Nephron progenitor cell (in vitro differentiated cells): ENCODE data around the gene TBATA.
A peak's percentile ranks its signal among the peaks of the same experiment; 100 is the strongest.

Experiments used
- DNase-seq: peaks from one replicate; pipeline ENCODE4 v3.0.0; 2021
- H3K27ac Mint-ChIP-seq: 2 replicates; pipeline ENCODE4 v1.8.0; 2021; ENCODE audit warnings: mild to moderate bottlenecking, moderate library complexity, mixed read lengths
- H3K27me3 Mint-ChIP-seq: 2 replicates; pipeline ENCODE4 v1.8.0; 2021; ENCODE audit warnings: mild to moderate bottlenecking, low read depth, mixed read lengths; ENCODE audit not compliant: poor library complexity
- H3K36me3 Mint-ChIP-seq: 2 replicates; pipeline ENCODE4 v1.8.0; 2021; ENCODE audit warnings: low read depth, mixed read lengths
- H3K4me1 Mint-ChIP-seq: 2 replicates; pipeline ENCODE4 v1.8.0; 2021; ENCODE audit warnings: mixed read lengths
- H3K4me3 Mint-ChIP-seq: 2 replicates; pipeline ENCODE4 v1.8.0; 2021; ENCODE audit warnings: mild to moderate bottlenecking, moderate library complexity, mixed read lengths
- H3K9me3 Mint-ChIP-seq: 2 replicates; pipeline ENCODE4 v1.8.0; 2021; ENCODE audit warnings: mild to moderate bottlenecking, moderate library complexity, mixed read lengths
- CTCF ChIP-seq: fragments of 200-600 bp; sonication (generic); IDR thresholded peaks from 2 replicates; pipeline ENCODE4 v1.5.0; 2021; ENCODE audit warnings: antibody characterized with exemption

TBATA gene

GRCh38 chr10:70832221-70832620, 47.0 kb upstream of the TBATA start:
- Mint-ChIP-seq H3K4me3 (no peak overlapping the region), H3K27me3 (no peaks in the 10 kb centered on the region), H3K9me3 (peaks cover under 1% of the 10 kb centered on the region), H3K4me1 (peaks cover 33% of the 10 kb centered on the region), H3K36me3 (peaks cover 45% of the 10 kb centered on the region), H3K27ac (no peak overlapping the region)
- TF ChIP-seq CTCF: no peak
- no peak for DNase-seq

- Mint-ChIP-seq H3K4me1 (peaks cover 33% of the 10 kb centered on the region), H3K36me3 (peaks cover 52% of the 10 kb centered on the region), H3K4me3 (no peak overlapping the region), H3K27me3 (no peaks in the 10 kb centered on the region), H3K27ac (no peak overlapping the region), H3K9me3 (no peaks in the 10 kb centered on the region)
- DNase-seq: no peak
- no peak for TF ChIP-seq CTCF
Observed at GRCh38 chr10:70830164-70830563, 45.0 kb upstream of the TBATA start.

GRCh38 chr10:70829543-70829942, 44.4 kb upstream of the TBATA start:
- DNase-seq: no peak
- Mint-ChIP-seq H3K27ac (peak overlapping the region; percentile 55), H3K4me3 (no peak overlapping the region), H3K36me3 (peaks cover 49% of the 10 kb centered on the region), H3K9me3 (no peaks in the 10 kb centered on the region), H3K4me1 (peaks cover 33% of the 10 kb centered on the region), H3K27me3 (no peaks in the 10 kb centered on the region)
- TF ChIP-seq CTCF: no peak

GRCh38 chr10:70828923-70829322, 43.7 kb upstream of the TBATA start:
- Mint-ChIP-seq H3K4me1 (peaks cover 32% of the 10 kb centered on the region), H3K4me3 (no peak overlapping the region), H3K27me3 (no peaks in the 10 kb centered on the region), H3K9me3 (no peaks in the 10 kb centered on the region), H3K36me3 (peaks cover 49% of the 10 kb centered on the region), H3K27ac (peak overlapping the region; percentile 91)
- DNase-seq: no peak
- no peak for TF ChIP-seq CTCF

- Mint-ChIP-seq H3K4me1 (peaks cover 20% of the 10 kb centered on the region), H3K27ac (no peak overlapping the region), H3K27me3 (no peaks in the 10 kb centered on the region), H3K4me3 (no peak overlapping the region), H3K9me3 (no peaks in the 10 kb centered on the region), H3K36me3 (peaks cover 52% of the 10 kb centered on the region)
- no peak for TF ChIP-seq CTCF
- no peak for DNase-seq
Observed at GRCh38 chr10:70827086-70827757, 42.0 kb upstream of the TBATA start.
